ENCODE results near the gene SLC7A6.

SLC7A6 gene

DNA sequence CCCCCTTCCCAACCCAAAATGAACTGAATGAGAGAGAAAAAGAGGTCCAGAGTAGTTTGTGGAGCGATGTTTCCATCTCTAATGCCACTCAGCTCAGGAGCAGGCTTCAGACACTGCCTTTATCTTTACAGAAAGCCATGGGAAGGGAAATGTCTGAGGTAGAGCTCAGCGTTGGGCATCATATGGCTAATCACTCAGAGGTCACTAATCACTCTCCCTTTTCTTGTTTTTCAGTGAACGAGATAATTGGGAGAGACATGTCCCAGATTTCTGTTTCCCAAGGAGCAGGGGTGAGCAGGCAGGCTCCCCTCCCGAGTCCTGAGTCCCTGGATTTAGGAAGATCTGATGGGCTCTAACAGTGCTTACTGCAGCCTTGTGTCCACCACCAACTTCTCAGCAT lies 38.2 kb upstream of the SLC7A6 start:
- no peak overlapping the region for H3K4me3 ChIP-seq (ENCODE audit: low read depth, low read length)
- TF ChIP-seq, protein P1, sequence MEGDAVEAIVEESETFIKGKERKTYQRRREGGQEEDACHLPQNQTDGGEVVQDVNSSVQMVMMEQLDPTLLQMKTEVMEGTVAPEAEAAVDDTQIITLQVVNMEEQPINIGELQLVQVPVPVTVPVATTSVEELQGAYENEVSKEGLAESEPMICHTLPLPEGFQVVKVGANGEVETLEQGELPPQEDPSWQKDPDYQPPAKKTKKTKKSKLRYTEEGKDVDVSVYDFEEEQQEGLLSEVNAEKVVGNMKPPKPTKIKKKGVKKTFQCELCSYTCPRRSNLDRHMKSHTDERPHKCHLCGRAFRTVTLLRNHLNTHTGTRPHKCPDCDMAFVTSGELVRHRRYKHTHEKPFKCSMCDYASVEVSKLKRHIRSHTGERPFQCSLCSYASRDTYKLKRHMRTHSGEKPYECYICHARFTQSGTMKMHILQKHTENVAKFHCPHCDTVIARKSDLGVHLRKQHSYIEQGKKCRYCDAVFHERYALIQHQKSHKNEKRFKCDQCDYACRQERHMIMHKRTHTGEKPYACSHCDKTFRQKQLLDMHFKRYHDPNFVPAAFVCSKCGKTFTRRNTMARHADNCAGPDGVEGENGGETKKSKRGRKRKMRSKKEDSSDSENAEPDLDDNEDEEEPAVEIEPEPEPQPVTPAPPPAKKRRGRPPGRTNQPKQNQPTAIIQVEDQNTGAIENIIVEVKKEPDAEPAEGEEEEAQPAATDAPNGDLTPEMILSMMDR (IDR thresholded peaks at IDR 0.05; ENCODE audit: low read depth, low read length), result no peak

DNA sequence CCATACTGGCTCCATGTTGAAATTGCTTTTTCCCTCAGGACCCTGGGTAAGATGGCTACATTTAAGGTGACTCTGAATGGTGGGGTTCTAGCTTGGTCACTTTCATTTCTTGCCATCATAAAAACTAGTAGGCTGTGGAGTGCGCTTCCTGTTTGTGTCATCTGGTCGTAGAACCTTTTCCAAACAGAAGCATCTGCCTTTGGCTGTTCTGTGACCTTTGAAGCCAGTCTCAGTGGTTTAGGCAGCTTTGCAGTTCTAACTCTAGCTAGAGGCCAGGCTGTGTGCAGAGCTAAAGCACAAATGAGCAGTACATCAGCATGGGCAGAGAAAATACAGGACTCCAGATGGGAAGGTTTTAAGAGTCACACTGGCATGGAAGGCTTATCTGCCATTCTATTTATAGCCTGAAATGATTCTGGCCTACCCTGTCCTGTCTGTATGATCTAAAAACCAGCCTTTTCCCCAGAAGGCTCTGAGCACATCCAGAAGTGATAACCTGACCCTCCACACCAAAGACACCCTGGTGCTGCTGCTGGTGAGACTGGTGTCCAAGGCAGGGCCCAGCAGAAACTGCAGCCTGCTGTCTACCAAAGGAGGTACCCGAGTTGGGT lies 37.0 kb upstream of the SLC7A6 start:
- no peak overlapping the region for H3K4me3 ChIP-seq (ENCODE audit: low read depth, low read length)
- TF ChIP-seq, protein P1 (IDR thresholded peaks at IDR 0.05; ENCODE audit: low read depth, low read length), result no peak

DNA sequence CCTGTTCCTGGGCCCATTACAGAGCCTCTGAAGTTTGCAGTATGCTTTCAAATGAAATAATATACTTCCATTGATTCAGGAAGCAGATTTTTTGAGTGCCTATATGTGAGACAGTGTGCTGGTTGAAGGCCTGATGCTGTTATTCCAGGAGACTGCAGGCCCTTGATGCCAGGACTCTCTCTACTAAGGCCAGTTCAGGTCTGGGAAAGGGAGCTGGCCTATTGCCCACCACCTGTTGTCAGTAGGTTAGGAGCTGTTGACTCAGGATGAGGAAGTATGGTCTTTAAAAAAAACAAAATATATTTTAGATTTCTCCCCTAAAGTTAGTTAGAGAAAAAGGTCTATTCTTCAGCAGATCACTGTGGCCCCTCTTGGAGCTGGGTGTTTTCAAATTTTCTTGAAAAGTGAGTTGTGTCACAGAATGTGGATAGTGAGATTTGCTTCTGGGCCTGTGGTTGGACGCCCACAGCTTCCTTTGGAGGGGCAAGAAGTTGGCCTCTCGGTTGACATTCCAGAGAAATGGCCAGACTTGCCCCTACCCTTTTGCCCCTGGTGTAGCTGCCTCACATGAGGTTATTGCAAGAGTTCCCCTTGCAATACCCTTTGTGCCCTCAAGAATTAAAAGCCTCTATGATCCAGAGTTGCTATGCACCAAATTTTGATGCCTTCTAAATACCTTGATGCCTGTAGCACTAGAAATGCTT lies 36.3 kb upstream of the SLC7A6 start:
- TF ChIP-seq, protein P1 (IDR thresholded peaks at IDR 0.05; ENCODE audit: low read depth, low read length), result no peak

GRCh38 chr16:68228652-68229051 lies 35.7 kb upstream of the SLC7A6 start:
- no peak overlapping the region for H3K4me3 ChIP-seq (ENCODE audit: low read depth, low read length)
- TF ChIP-seq, protein P1 (IDR thresholded peaks at IDR 0.05; ENCODE audit: low read depth, low read length), result no peak

More for the DNA sequence above, 36.3 kb upstream of the SLC7A6 start:
- no peak overlapping the region for H3K4me3 ChIP-seq (ENCODE audit: low read depth, low read length)

DNA sequence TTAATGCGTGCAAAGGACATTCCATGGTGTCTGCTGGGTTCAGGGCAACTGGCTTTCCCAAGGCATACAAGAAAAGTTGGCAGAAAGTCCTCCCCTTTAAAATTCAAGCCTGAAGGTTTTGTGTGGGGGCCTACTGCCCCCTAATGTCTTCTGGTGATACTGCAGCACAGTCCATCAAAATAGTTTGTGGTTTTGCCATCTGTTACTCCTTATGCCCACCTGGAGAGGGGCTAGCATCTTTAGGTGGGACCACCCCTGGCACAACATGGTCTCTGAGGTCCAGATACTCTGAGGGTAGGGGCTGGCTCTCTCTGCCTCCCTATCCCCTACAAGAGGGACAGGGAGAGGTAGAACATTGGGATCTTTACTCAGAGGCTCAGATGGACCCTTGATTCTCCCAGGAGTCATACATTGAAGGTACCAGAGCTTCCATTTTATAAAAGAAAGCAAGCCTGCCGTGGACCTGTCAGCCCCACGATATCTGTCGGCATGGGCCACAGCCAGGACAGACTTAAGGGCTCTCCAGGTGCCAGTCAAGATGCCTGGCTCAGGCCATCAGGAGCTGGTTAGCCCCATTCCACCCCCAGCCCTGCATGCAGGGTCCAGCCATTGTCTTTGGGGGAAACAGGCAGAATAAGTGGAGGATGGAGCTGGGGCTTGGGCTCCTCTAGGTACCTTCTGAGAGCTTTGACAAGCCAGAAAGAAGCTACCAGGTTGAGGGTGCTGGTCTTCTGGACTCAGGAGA lies 34.7 kb upstream of the SLC7A6 start:
- TF ChIP-seq, protein P1 (IDR thresholded peaks at IDR 0.05; ENCODE audit: low read depth, low read length), result peak; percentile 90
- H3K4me3 ChIP-seq (ENCODE audit: low read depth, low read length), result no peak overlapping the region

DNA sequence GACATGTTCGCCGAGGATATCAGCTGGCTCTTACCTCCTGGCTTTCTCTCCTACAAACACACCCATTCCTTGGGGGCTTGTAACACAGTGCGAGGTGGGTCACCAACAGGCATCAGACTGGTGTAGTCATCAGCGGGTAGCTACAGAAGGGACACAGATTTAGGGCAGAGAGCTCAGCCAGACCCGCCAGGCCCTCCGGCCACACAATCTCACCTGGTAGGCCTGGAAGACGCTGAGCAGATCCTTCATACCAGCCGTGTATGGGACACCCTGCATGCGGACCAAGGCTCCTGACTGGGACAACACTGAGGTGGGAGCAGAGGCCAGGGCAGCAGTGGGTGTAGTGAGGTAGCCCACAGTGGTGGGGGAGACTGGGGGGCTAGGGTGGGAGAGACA lies 34.2 kb upstream of the SLC7A6 start:
- H3K4me3 ChIP-seq (ENCODE audit: low read depth, low read length), result no peak overlapping the region
- TF ChIP-seq, protein P1 (IDR thresholded peaks at IDR 0.05; ENCODE audit: low read depth, low read length), result no peak

DNA sequence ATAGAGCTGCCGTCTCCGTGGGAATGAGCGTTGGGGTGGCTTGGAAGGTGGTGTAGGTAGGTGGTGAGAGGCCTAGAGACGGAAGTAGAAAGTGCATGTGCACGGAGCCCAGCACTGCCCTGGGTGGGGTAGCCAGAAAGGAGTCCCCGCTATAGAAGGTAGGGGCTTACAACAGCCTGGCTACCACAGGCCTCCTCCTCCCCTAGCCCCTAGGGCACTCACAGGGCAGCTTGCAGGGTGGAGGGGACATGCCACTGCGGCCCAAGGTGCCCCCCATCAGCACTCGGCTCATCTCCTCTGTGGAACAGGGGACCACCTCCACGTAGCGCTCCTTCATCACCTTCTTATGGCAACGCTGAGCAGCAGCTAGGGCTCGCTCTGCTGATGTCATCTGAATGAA lies 33.4 kb upstream of the SLC7A6 start:
- TF ChIP-seq, protein P1 (IDR thresholded peaks at IDR 0.05; ENCODE audit: low read depth, low read length), result no peak
- no peak overlapping the region for H3K4me3 ChIP-seq (ENCODE audit: low read depth, low read length)
